Ramos (cell line): ENCODE data around the gene COQ7.

Experiments used
- in situ Hi-C: fragments of 300-500 bp; cut with MboI; formaldehyde crosslinking; loops from one replicate; pipeline ENCODE4 v1.14.3; 2022; ENCODE audit warnings: low sequenced_read_pairs; ENCODE audit not compliant: unreplicated experiment

Gene COQ7

GRCh38 chr16:19084879-19085278 is 17.5 kb downstream of the COQ7 start:
- in situ Hi-C loops: loop anchor here (10.0 to 25.0 kb wide), 2 partner anchors 290 to 427 kb away; partner anchors contain the start of genes CCP110 and GDE1

GRCh38 chr16:19085679-19086200 is 18.3 kb downstream of the COQ7 start:
- in situ Hi-C loops: loop anchor here (10.0 to 25.0 kb wide), 2 partner anchors 289 to 427 kb away; partner anchors contain the start of genes CCP110 and GDE1

- in situ Hi-C loops: loop anchor here (10.0 to 25.0 kb wide), 2 partner anchors 288 to 426 kb away; partner anchors contain the start of genes CCP110 and GDE1
Observed at GRCh38 chr16:19086322-19087199, 19.1 kb downstream of the COQ7 start.

GRCh38 chr16:19088341-19088916 is 21.0 kb downstream of the COQ7 start:
- in situ Hi-C loops: loop anchor here (10.0 to 25.0 kb wide), 2 partner anchors 286 to 424 kb away; partner anchors contain the start of genes CCP110 and GDE1

- in situ Hi-C loops: loop anchor here (10.0 to 25.0 kb wide), 2 partner anchors 285 to 423 kb away; partner anchors contain the start of genes CCP110 and GDE1
Observed at GRCh38 chr16:19089410-19089955, 22.1 kb downstream of the COQ7 start.

- in situ Hi-C loops: loop anchor here (10.0 to 25.0 kb wide), 2 partner anchors 421 to 794 kb away; partner anchors contain the start of genes CCP110, GDE1 and GPRC5B
Observed at GRCh38 chr16:19090916-19091315, 23.5 kb downstream of the COQ7 start.

- in situ Hi-C loops: loop anchor here (10.0 to 25.0 kb wide), 2 partner anchors 419 to 792 kb away; partner anchors contain the start of genes CCP110, GDE1 and GPRC5B
Observed at GRCh38 chr16:19092653-19093410, 25.4 kb downstream of the COQ7 start.

GRCh38 chr16:19093631-19094541 is 26.5 kb downstream of the COQ7 start:
- in situ Hi-C loops: loop anchor here (10.0 to 25.0 kb wide), 2 partner anchors 418 to 791 kb away; partner anchors contain the start of genes CCP110, GDE1 and GPRC5B

GRCh38 chr16:19094542-19095365 is 27.3 kb downstream of the COQ7 start:
- in situ Hi-C loops: loop anchor here (10.0 to 25.0 kb wide), 2 partner anchors 418 to 790 kb away; partner anchors contain the start of genes CCP110, GDE1 and GPRC5B

- in situ Hi-C loops: loop anchor here (10.0 to 25.0 kb wide), 2 partner anchors 417 to 789 kb away; partner anchors contain the start of genes CCP110, GDE1 and GPRC5B
Observed at GRCh38 chr16:19095654-19096053, 28.2 kb downstream of the COQ7 start.

GRCh38 chr16:19098173-19098572 is 30.8 kb downstream of the COQ7 start:
- in situ Hi-C loops: loop anchor here (10.0 to 25.0 kb wide), 2 partner anchors 414 to 787 kb away; partner anchors contain the start of genes CCP110, GDE1 and GPRC5B

- in situ Hi-C loops: no loop called here
Observed at GRCh38 chr16:19102187-19102872, 34.9 kb downstream of the COQ7 start.

GRCh38 chr16:19104607-19105006 is 37.2 kb downstream of the COQ7 start:
- in situ Hi-C loops: no loop called here

- in situ Hi-C loops: no loop called here
Observed at GRCh38 chr16:19105131-19105530, 37.7 kb downstream of the COQ7 start.

- in situ Hi-C loops: no loop called here
Observed at GRCh38 chr16:19105891-19106624, 38.6 kb downstream of the COQ7 start.

- in situ Hi-C loops: no loop called here
Observed at GRCh38 chr16:19106625-19107020, 39.2 kb downstream of the COQ7 start.
